Large intestine (tissue), 3 donors: ENCODE measurements around the gene PM20D1. TPM values are rescaled to one million over a fixed set of nuclear protein-coding genes. Genes with fewer than 3 reads are reported as not detected.
"Not testable (repeated sequence)": the region's sequence is repeated elsewhere in the genome, so short reads cannot be mapped to it uniquely, and the experiment has no call there.

Source experiments
- DNase-seq, 2 donors: peaks; one replicate each; pipeline versions ENCODE4 v3.0.0 to v3.0.0-alpha.2; 2013
- H3K27ac ChIP-seq: one replicate; pipeline ENCODE4 v1.5.1; 2013; ENCODE audit warnings: low read length
- H3K27me3 ChIP-seq: 2 replicates; pipeline ENCODE4 v1.6.1; 2013; ENCODE audit warnings: low read length; ENCODE audit not compliant: control insufficient read depth, insufficient read depth
- H3K36me3 ChIP-seq: 2 replicates; pipeline ENCODE4 v1.6.1; 2013; ENCODE audit warnings: low read length; ENCODE audit not compliant: control insufficient read depth, insufficient read depth
- H3K4me1 ChIP-seq: one replicate; pipeline ENCODE4 v1.6.1; 2013; ENCODE audit warnings: low read length; ENCODE audit not compliant: control insufficient read depth, insufficient read depth
- H3K4me3 ChIP-seq: one replicate; pipeline ENCODE4 v1.5.1; 2013; ENCODE audit warnings: low read length
- H3K9me3 ChIP-seq: one replicate; pipeline ENCODE4 v1.6.1; 2013; ENCODE audit warnings: mild to moderate bottlenecking, low read depth, low read length, moderate library complexity; ENCODE audit not compliant: control insufficient read depth
- WGBS: methylation state at CpG from one replicate; pipeline ENCODE4 v1.1.5; 2013; ENCODE audit warnings: low lambda C conversion rate; ENCODE audit not compliant: insufficient coverage; 5-methylcytosine and 5-hydroxymethylcytosine counted together
- polyA plus RNA-seq: library from polyadenylated mRNA; unstranded; fragments of 120-200 nt; gene quantifications from one replicate; pipeline ENCODE4 v1.2.1, GENCODE V29; 2013

PM20D1 gene
- polyA plus RNA-seq, 1 donor: 1.1 TPM

- no peak for DNase-seq
- peaks cover 1% of the 10 kb centered on the region for H3K9me3 ChIP-seq
- H3K4me1 ChIP-seq: no peaks in the 10 kb centered on the region
- H3K36me3 ChIP-seq: no peaks in the 10 kb centered on the region
- H3K27ac ChIP-seq: no peak overlapping the region
- H3K4me3 ChIP-seq: no peak overlapping the region
- peaks cover 4% of the 10 kb centered on the region for H3K27me3 ChIP-seq
These were observed 28.1 kb upstream of the PM20D1 start for GRCh38 chr1:205878026-205878425.

DNA sequence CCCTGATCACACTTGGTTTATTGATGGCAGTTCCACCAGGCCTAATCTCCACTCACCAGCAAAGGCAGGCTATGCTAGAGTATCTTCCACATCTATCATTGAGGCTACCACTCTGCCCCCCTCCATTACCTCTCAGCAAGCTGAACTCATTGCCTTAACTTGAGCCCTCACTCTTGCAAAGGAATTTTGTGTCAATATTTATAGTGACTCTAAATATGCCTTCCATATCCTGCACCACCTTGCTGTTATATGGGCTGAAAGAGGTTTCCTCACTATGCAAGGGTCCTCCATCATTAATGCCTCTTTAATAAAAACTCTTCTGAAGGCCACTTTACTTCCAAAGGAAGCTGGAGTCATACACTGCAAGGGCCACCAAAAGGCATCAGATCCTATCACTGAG, 23.2 kb upstream of the PM20D1 start:
- H3K9me3 ChIP-seq, H3K36me3 ChIP-seq, DNase-seq, H3K27me3 ChIP-seq, H3K4me1 ChIP-seq, H3K4me3 ChIP-seq, H3K27ac ChIP-seq: not testable (repeated sequence)

DNA sequence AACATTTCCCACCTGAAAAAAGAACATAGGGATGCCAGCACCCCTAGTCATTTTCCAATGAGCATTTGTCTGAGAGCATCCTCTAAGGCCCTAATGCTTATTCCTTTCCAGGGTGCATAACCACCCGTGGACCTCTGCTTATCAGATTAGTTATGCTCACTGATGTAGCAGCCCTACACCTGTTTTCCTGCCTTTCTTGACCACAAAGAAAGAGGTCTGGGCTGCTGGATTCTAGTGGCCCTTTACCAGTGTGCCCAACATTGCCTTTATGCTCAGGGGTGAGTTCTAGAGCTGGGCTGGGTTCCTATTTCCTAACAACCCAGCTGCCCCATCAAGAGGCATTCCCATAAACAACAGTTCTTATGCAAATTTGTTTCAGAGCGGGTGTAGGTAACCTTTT, 20.3 kb upstream of the PM20D1 start:
- no CpG with 5 or more reads among the region's 2 CpGs for WGBS
- Histone ChIP-seq H3K4me1 (peaks cover 4% of the 10 kb centered on the region), H3K36me3 (no peaks in the 10 kb centered on the region), H3K9me3 (peaks cover 4% of the 10 kb centered on the region), H3K27me3 (no peaks in the 10 kb centered on the region), H3K27ac (no peak overlapping the region), H3K4me3 (no peak overlapping the region)
- DNase-seq: no peak

- WGBS: no CpG with 5 or more reads among the region's 2 CpGs
- Histone ChIP-seq H3K4me1 (no peaks in the 10 kb centered on the region), H3K27ac (no peak overlapping the region), H3K27me3 (peaks cover 4% of the 10 kb centered on the region), H3K9me3 (no peaks in the 10 kb centered on the region), H3K36me3 (no peaks in the 10 kb centered on the region), H3K4me3 (no peak overlapping the region)
- DNase-seq: no peak
These were observed 11.6 kb upstream of the PM20D1 start for GRCh38 chr1:205861540-205861939.

DNA sequence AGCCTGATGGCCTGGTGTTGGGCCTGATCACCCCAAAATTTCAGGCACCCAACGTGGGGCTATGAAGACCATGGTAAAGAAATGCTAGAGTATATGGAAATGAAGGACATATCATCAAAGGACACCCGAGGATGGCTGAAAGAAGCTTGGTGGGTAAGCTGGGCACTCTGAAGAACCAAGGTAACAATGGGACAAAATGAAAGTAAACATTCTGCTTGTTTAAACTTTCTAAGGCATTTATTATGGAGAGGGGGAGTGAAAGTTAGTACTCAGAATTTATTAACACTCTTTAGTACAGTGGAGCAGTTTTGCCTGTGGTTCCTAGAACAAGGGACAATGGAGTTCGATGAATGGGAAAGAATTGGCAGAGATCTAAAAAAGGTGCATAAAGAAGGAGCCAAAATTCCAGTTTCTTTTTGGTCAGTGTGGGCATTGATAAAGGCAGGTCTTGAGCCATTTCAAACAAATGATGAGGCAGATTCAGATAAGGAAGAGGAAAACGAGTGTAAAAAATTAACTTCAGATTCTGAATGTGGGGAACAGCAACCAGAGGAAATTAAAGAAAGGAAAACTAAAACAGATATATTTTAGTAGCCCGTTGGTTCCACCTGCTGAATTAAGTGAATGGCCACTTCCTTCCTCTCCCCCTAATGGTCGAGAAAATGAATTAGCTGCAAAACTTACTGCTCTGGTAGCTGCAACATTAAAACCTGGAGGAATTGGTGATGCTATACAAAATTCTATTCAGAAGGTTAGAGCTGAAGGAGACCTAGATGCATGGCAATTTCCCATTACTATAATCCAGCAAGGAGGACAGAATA, 8.4 kb upstream of the PM20D1 start:
- Histone ChIP-seq H3K27ac (no peak overlapping the region), H3K4me3 (no peak overlapping the region), H3K36me3 (no peaks in the 10 kb centered on the region), H3K27me3 (no peaks in the 10 kb centered on the region), H3K4me1 (no peaks in the 10 kb centered on the region), H3K9me3 (no peaks in the 10 kb centered on the region)
- no peak for DNase-seq
- 57% methylated on average over 3 of the region's 6 CpGs for WGBS

DNA sequence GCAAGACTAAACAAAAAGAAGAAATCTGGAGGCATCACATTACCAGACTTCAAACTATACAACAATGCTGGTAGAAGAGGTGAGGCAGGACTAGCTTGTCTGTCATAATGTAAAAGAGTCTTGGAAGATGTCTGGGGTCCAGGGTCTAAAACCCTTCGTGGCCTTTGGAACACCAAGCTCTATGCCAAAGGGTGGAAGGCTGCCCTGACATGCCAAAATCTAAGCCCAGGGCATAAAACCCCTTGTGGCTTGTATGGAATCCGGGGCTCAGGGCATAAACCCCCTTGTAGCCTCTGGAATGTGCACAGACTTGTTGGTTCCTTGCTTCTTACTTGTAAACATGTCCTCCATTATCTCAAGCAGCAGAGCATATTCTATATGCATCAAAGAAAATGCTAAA, 7.6 kb upstream of the PM20D1 start:
- H3K27me3 ChIP-seq, H3K36me3 ChIP-seq, H3K27ac ChIP-seq, H3K4me1 ChIP-seq, H3K4me3 ChIP-seq, DNase-seq, H3K9me3 ChIP-seq: not testable (repeated sequence)
- WGBS: no CpG with 5 or more reads among the region's 2 CpGs

GRCh38 chr1:205856433-205856832, 6.5 kb upstream of the PM20D1 start:
- Histone ChIP-seq H3K36me3 (no peaks in the 10 kb centered on the region), H3K4me3 (no peak overlapping the region), H3K27me3 (no peaks in the 10 kb centered on the region), H3K4me1 (no peaks in the 10 kb centered on the region), H3K27ac (no peak overlapping the region), H3K9me3 (peaks cover 4% of the 10 kb centered on the region)
- DNase-seq: no peak

GRCh38 chr1:205852969-205853368, 3.0 kb upstream of the PM20D1 start:
- no peaks in the 10 kb centered on the region for H3K36me3 ChIP-seq
- H3K9me3 ChIP-seq: peaks cover 4% of the 10 kb centered on the region
- H3K27me3 ChIP-seq: peaks cover 17% of the 10 kb centered on the region
- H3K27ac ChIP-seq: no peak overlapping the region
- H3K4me3 ChIP-seq: no peak overlapping the region
- peaks cover 7% of the 10 kb centered on the region for H3K4me1 ChIP-seq
- DNase-seq: no peak

- no peak for DNase-seq
- Histone ChIP-seq H3K27me3 (peaks cover 17% of the 10 kb centered on the region), H3K27ac (no peak overlapping the region), H3K4me1 (peaks cover 7% of the 10 kb centered on the region), H3K4me3 (no peak overlapping the region), H3K36me3 (no peaks in the 10 kb centered on the region), H3K9me3 (peaks cover 4% of the 10 kb centered on the region)
- 27% methylated on average over 2 of the region's 4 CpGs for WGBS
These were observed 2.1 kb upstream of the PM20D1 start for GRCh38 chr1:205851993-205852392.

DNA sequence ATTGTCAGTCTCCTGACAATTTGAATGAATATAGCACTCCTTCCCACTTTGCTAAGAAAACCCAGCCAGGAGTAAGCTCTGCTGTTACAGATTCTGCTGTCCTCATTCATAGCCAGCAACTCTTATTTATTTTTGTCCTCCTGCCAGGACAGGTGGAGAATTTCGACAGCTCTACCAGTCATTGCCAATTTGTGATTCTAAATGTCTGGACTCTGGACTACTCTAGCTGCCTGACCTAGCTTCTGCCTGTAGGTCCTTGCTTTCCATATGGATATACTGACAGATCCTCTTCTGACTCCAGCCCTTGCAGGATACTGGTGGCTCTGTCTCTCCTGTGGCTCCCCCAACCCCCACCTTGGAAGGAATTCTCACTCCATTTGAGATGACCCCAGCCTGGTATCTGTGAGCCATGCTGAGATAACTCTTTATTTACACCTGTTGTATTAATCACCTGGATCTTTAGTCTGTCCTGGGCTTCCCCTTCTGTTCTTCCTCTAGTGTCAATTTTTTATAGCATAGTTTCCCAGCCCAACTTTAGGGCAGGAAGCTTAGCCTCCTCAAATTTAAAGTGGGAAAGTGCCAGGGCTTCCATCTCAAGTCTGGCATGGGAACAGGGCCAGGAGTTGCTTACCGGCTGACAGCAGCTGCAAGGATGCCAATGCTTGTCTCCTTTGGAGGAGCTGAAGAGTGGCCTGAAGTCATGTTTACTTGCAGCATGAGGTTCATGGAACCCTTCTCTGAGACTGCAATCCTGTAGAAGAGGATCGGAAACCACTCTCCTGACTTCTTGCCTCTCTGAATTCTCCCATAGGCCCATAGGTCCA, 6.7 kb downstream of the PM20D1 start:
- no peaks in the 10 kb centered on the region for H3K36me3 ChIP-seq
- no CpG with 5 or more reads among the region's 3 CpGs for WGBS
- no peak overlapping the region for H3K27ac ChIP-seq
- no peaks in the 10 kb centered on the region for H3K9me3 ChIP-seq
- H3K27me3 ChIP-seq: peaks cover 6% of the 10 kb centered on the region
- no peaks in the 10 kb centered on the region for H3K4me1 ChIP-seq
- H3K4me3 ChIP-seq: no peak overlapping the region
- no peak for DNase-seq

DNA sequence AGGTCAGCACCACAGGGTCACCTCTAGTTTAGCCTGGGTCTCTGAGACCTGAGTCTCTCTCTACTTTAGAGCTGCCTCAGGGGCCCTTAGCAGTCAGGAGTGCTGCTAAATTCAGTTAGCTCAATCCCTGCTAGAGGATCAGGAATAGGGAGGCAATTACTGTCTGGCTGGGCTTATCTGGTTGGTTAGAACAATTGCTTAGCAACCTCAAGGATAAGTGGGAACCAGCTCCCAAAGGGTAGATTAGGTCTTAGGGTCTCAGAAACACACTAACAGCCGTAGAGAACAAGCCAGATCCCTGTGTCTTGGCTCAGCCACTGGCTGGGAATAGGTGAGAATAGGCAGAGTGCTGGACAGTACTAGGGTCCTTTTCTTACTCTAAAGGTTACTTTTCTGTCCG, 7.7 kb downstream of the PM20D1 start:
- Histone ChIP-seq H3K4me1 (no peaks in the 10 kb centered on the region), H3K9me3 (no peaks in the 10 kb centered on the region), H3K36me3 (no peaks in the 10 kb centered on the region), H3K27ac (no peak overlapping the region), H3K27me3 (peaks cover 7% of the 10 kb centered on the region), H3K4me3 (no peak overlapping the region)
- no peak for DNase-seq
- WGBS: no CpG with 5 or more reads among the region's 2 CpGs
